Measurements from ENCODE around the gene PITPNM1. TPM values are rescaled to one million over a fixed set of nuclear protein-coding genes. Genes with fewer than 3 reads are reported as not detected.
A peak's percentile ranks its signal among the peaks of the same experiment; 100 is the strongest.

PITPNM1 gene
- total and polyA plus RNA-seq, 2 of the 13 experiments (the other 11 are each of a cell fraction or from before 2014, with no cell fraction given): 8.2 to 8.5 TPM

DNA sequence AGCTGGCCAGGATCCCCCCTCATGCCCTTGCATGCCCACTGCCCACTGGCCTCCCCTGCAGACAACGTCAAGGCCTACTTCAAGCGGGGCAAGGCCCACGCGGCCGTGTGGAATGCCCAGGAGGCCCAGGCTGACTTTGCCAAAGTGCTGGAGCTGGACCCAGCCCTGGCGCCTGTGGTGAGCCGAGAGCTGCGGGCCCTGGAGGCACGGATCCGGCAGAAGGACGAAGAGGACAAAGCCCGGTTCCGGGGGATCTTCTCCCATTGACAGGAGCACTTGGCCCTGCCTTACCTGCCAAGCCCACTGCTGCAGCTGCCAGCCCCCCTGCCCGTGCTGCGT lies 14.5 kb downstream of the PITPNM1 start:
- TF ChIP-seq TEAD3 (CRISPR knock-in tag; optimal IDR thresholded peaks at IDR 0.05; ENCODE audit: borderline replicate concordance): no peak
- no peak for TF ChIP-seq NCOA5 (CRISPR knock-in tag; IDR thresholded peaks at IDR 0.05)
- no peak for TF ChIP-seq SIX4 (CRISPR knock-in tag; IDR thresholded peaks at IDR 0.05)
- no peak for TF ChIP-seq HBP1 (CRISPR knock-in tag; IDR thresholded peaks at IDR 0.05; ENCODE audit: low read depth)
- TF ChIP-seq ZNF720 (CRISPR knock-in tag; IDR thresholded peaks at IDR 0.05): no peak
- no peak for TF ChIP-seq MTF1 (CRISPR knock-in tag; IDR thresholded peaks at IDR 0.05)
- no peak for TF ChIP-seq CHD4 (IDR thresholded peaks at IDR 0.05; ENCODE audit: borderline replicate concordance, low read length)
- TF ChIP-seq HNRNPL (IDR thresholded peaks at IDR 0.05; ENCODE audit: low read depth, low read length): 0 out of 2 replicates have a peak, but pooled peaks have one; percentile 36
- no peak for TF ChIP-seq GTF2F1 (IDR thresholded peaks at IDR 0.05; ENCODE audit: low read length)
- H3K9ac ChIP-seq (ENCODE audit: insufficient read depth, low read depth, low read length): no peak overlapping the region
- intact Hi-C loops (cut with micrococcal nuclease; ENCODE audit: unreplicated experiment) (no loop called here), in situ Hi-C loops (cut with HindIII; ENCODE audit: extremely low pct_ligation_motif_present, low pct_unique_long_range_greater_than_20kb) (no loop called here)
- DNase-seq (ENCODE audit: low spot score): no peak
- H3K4me2 ChIP-seq (ENCODE audit: low read depth, low read length): no peak overlapping the region
- peaks cover 5 to 25% of the 10 kb centered on the region in 2 experiments; a peak in 4 of 5 replicates for H3K36me3 ChIP-seq (replicated peaks in 1 of 2; ENCODE audit: control insufficient read depth in 1 of 2, insufficient read depth in 2 of 2, low read length in 2 of 2)
- no peak overlapping the region for H3K4me3 ChIP-seq (replicated peaks in 1 of 3; ENCODE audit: insufficient read depth in 1 of 3, low read depth in 2 of 3, low read length in 3 of 3)
- ATAC-seq: no peak
- H3K4me1 ChIP-seq (ENCODE audit: insufficient read depth, low read length): no peaks in the 10 kb centered on the region
- no peak overlapping the region for H2AFZ ChIP-seq (ENCODE audit: low read length)
- no peaks in the 10 kb centered on the region for H4K20me1 ChIP-seq (ENCODE audit: insufficient read depth, low read length)
- WGBS (ENCODE audit: low lambda C conversion rate): no CpG with 5 or more reads among the region's 15 CpGs
- ChIA-PET POLR2A (interaction anchor here (1.3 to 1.4 kb wide), 2 partner anchors 8 to 15 kb away, joined by 4 to 6 read pairs; partner anchors contain the start of genes AIP and PITPNM1), CTCF (ENCODE audit: low intra/inter-chr PET ratio, low total read pairs) (no interaction called here)
- no peak for FAIRE-seq
- no peaks in the 10 kb centered on the region for H3K9me3 ChIP-seq (ENCODE audit: low read length)
- BruUV-seq (replicated peaks): no TSS peak
- H3K27ac ChIP-seq (ENCODE audit: extremely low read length, insufficient read depth, low read length): no peak overlapping the region
- H3K79me2 ChIP-seq (ENCODE audit: insufficient read depth, low read length): no peaks in the 10 kb centered on the region
- no peaks in the 10 kb centered on the region for H3K27me3 ChIP-seq (ENCODE audit: control insufficient read depth in 1 of 2, insufficient read depth in 2 of 2, low read length in 2 of 2)

Measured in HepG2 (cell line).